Measurements from ENCODE around the gene NDRG4. TPM values are rescaled to one million over a fixed set of nuclear protein-coding genes. Genes with fewer than 3 reads are reported as not detected.

Gene NDRG4
- polyA plus RNA-seq, 3 donors, result 11.5 to 14.4 (median 11.6) TPM

DNA sequence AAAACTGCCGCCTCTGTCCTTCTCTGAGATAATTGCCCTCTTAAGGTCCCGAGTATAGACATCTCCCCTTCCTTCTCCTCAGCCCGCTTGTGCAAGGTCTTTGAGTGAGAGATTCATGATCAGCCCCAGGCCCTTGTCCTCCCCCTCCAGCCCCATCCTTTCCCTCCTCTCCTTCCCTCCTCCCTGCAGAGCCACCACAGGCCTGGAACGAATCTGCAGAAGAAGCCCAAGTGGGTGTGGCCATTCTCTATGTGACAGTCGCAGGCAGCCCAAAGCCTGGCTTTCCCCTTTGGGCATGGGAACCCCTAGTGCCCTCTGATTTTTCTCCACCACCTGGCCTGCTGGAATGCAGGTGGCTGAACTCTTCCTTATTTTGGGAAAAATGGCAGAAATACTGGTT is 7.2 kb upstream of the NDRG4 start:
- DNase-seq, result no peak

DNA sequence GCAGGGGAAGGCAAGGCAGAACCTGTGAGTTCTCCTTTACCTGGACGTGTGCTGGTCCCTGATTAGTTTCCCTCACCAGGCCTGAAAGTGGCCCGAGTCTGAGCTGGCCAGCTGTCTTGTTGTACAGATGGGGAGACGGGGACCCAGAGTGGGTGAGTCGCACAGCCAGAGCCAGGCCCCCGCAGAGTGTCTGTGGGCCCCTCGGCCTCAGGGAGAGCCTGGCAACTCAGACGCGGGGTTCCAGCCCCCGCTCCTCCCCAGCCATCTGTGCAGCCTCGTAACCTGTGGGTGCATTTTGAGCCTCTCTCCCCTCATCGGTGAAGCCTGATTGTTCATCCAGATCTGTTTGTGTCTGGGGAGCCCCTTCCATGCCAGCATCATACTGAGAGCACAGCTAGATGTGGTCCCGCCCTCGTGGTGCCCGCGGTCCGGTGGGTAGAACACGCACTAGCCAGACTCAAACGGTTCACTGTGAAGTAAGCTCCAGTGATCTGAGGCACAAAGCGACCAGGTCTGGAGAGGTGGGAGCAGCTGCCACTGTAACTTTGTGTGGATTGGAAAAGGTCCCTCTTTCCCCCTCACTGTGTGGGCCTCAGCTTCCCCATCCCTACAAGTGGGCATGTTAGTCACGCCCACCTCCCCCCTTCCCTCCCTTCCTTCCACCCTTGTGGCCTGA is 6.0 kb upstream of the NDRG4 start:
- DNase-seq, result no peak

- peak; percentile 95 for DNase-seq
These were observed 4.9 kb upstream of the NDRG4 start for GRCh38 chr16:58494981-58495520.

DNA sequence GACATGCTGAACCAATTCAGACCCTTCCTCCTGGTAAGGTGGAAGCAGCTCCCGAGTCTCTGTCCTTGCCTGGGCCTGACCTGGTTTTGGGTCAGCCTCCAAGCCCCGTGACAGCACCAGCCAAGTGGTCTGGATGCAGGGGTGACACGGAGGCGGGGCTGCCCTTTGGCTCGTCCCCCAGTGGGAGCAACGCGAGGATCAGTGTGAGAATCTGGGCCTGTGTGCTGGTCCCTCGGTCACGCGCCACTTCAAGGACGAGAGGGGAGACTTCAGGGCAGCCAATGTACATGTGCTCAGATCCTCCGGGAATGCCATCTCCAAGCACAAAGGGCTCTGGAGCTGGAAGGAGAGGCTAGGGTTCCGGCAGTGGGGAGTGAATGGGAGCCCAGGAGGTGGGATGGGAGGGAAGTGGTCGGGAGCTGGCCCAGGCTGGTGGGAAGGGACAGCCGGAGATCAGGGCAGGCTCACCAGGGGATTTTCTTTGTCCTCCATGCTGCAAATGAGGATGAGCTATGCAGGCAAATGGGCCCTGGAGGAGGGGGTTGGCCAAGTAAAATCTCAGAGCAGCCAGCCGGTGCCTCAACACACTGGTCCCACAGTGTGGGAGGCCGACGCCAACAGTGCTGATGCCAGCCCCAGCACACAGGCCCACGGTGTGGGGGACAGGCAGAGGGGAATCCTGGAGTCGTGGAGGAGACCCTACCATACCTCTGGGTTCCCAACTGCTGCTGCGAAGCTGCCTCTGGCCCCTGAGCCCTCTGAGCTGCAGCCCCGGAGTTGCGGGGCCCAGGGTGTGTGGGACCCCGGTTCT is 4.2 kb upstream of the NDRG4 start:
- no peak for DNase-seq

- DNase-seq, result no peak
These were observed 2.5 kb upstream of the NDRG4 start for GRCh38 chr16:58497468-58497867.

GRCh38 chr16:58497935-58498334 is 2.0 kb upstream of the NDRG4 start:
- no peak for DNase-seq

DNA sequence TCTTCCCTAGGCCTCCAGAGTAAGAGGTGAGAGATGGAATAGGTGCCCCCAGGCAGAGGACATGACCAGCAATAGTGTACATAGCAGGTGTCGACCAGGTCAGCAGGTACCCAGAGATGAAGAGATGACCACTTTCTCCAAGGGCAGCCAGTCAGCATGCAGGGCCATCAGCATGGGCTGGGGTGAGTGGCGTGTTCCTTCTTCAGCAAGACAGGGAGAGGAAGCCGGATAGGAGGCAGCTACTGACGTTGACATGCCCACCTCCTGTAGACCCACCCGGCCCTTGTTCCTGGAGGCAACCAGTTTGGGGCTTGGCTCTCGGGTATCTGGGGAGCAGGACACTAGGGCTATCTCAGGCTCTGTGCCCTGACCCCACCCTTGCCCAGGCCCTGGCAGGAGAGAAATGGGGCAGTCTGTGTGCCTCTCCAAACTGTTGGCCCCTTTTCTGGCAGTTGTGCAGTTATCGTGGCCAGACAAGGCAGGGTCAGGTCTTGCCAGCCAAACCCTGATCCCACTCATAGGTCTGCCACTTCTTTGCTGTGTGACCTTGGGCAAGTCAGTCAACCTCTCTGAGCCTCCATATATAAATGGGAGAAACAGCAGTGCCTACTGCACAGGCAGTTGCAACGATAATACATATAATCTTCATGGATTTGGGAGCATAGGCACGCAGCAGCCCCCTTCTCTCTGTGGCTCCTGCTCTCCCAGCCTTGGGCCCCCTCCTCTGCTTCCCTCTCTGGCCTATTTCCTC is 1.4 kb upstream of the NDRG4 start:
- DNase-seq, result no peak

- no peak for DNase-seq
These were observed 841 bp upstream of the NDRG4 start for GRCh38 chr16:58499092-58499511.

DNA sequence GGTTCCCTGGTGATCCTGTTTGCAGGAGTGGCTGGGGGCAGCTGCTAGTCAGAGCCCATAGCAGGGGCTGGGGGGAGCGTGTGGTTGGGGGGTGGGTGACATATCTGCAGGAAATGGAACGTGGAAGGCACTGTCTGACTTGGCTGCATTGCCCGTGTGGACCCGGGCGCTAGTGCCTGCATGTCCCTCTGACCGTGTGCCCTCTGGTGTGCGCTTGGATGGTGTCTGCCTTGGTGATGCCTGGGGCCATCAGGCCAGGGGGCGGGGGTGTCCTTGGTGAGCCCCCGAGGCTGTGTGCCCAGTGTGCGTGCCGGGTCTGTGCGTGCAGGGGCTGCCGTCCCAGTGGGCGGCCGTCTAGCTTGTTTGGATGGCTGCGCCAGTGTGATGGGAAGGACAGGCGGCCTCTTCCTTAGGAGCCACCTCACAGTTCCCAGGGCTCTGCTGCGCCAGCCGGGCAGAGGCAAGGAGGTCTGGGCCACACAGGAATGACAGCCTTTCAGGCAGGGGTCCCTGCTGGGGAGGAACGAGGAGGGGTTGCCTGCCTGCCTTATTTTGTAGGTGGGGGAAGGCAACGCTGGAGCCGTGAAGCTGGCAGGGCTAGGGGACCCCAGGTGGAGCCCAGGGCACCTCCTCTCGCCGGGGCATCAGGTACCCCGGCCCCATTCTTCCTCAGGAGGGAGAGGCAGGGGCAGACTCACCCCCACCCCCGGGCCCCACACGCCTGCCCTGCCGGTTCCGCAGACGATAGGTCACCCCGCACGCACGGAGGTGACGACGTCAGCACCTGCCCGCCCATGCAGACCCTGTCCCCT is 693 bp downstream of the NDRG4 start:
- no peak for DNase-seq

GRCh38 chr16:58501242-58502131 is 1.5 kb downstream of the NDRG4 start:
- DNase-seq, result peak; percentile 79

- DNase-seq, result no peak
These were observed 2.4 kb downstream of the NDRG4 start for GRCh38 chr16:58502217-58502921.

GRCh38 chr16:58503166-58503862 is 3.4 kb downstream of the NDRG4 start:
- DNase-seq, result no peak

DNA sequence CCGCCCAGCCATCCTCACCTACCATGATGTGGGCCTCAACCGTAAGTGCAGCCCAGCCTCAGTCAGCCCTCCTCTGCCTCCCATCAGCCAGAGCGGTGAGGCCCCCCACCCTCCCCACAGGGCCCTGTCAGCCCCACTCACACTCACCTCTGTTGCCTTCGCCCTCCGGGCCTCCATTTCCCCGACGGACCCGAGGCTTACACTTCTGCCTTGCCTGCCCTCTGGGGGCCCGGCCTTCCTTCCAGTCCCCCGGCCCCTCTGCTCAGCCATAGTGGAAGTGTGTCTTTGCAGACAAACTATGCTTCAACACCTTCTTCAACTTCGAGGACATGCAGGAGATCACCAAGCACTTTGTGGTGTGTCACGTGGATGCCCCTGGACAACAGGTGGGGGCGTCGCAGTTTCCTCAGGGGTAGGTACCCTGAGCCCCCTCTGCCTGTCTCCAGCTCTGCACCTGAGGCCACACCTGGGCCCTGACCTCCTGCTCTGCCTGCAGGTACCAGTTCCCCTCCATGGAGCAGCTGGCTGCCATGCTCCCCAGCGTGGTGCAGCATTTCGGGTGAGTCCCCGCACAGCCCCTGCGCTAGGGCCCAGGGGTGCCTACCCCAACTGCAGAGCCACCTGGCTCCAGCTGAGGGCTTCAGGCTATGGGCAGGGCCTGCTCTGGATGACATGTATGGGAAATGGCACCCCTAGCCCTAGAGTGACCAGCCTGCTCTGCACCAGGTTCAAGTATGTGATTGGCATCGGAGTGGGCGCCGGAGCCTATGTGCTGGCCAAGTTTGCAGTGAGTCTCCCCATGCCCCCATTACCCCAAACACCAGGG is 4.1 kb downstream of the NDRG4 start:
- no peak for DNase-seq

- DNase-seq, result no peak
These were observed 6.6 kb downstream of the NDRG4 start for GRCh38 chr16:58506241-58507194.

DNA sequence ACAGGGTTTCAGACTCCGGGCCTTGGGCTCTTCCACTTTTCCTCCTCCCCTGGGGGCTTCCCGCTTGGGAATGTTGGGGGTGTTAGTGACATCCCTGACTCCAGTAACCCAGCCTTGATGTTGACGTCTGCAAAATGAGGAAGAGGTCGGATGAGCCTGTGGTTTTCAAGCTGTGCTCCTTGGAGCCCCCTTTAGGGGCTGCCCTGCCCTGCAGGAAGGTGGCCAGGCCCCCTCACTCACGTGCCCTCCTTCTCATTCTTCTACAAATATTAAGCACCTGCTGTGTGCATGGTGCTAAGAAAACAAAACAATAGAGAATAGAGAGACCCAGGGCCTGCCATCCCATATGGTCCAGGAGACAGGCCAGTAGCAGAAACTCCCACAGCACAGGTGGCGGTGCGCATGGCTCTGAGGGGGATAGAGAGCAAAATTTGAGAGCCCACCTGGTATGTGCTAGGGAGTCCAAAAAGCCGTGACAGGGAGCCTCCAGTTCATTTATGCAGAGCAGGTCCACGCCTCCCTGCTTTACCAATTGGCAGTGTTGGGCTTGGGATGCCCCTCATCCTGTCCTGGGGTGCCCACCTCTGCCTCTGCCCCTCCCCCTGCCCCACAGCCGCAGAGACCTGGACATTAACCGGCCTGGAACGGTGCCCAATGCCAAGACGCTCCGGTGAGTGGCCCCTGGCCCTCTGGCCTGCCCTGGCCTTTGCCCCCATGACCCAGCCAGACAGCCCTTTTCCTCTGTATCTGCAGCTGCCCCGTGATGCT is 7.4 kb downstream of the NDRG4 start:
- DNase-seq, result no peak

Measured in renal pelvis (tissue), 4 donors.